Right cardiac atrium (tissue), 5 donors: ENCODE data around the gene FAM180A. TPM values are rescaled to one million over a fixed set of nuclear protein-coding genes. Genes with fewer than 3 reads are reported as not detected.
"Not testable (repeated sequence)": the region's sequence is repeated elsewhere in the genome, so short reads cannot be mapped to it uniquely, and the experiment has no call there.

Experiments
- ATAC-seq, 2 donors: fragments of 200-7000 bp; cut with Tn5 transposase; one replicate each; pipeline versions ENCODE4 v1.8.0 to v1.9.1; 2020; ENCODE audit warnings: moderate library complexity in 2 of 2, mild to moderate bottlenecking in 1 of 2
- DNase-seq, 3 donors: peaks; one replicate each; pipeline ENCODE4 v3.0.0-alpha.2; 2020
- H3K27ac ChIP-seq: one replicate; pipeline ENCODE4 v1.5.1; 2013; ENCODE audit warnings: mild to moderate bottlenecking, low read length, control low read depth, moderate library complexity
- H3K27me3 ChIP-seq: one replicate; pipeline ENCODE4 v1.6.1; 2013; ENCODE audit not compliant: control insufficient read depth, insufficient read depth
- H3K4me1 ChIP-seq: one replicate; pipeline ENCODE4 v1.6.1; 2013; ENCODE audit warnings: low read length; ENCODE audit not compliant: control insufficient read depth, insufficient read depth
- H3K4me3 ChIP-seq: one replicate; pipeline ENCODE4 v1.5.1; 2013; ENCODE audit warnings: low read length, control low read depth
- H3K9me3 ChIP-seq: one replicate; pipeline ENCODE4 v1.6.1; 2013; ENCODE audit warnings: low read length; ENCODE audit not compliant: control insufficient read depth
- WGBS: extraction: QIAGEN DNeasy Blood & Tissue Kit; methylation state at CpG from one replicate; pipeline ENCODE4 v1.1.7; 2013; 5-methylcytosine and 5-hydroxymethylcytosine counted together
- intact Hi-C, 4 donors: fragments of 100-400 bp; cut with DNase I; formaldehyde crosslinking; loops; one replicate each; pipeline versions ENCODE4 v1.11.0 to v1.14.0; 2022 to 2023
- polyA plus RNA-seq: library from polyadenylated mRNA; stranded (reverse); fragments of 200-250 nt; gene quantifications from one replicate; pipeline ENCODE4 v1.2.3, GENCODE V29; 2013
- total RNA-seq, 4 donors: library from RNA; stranded (reverse); fragmentation: NEBNext Ultra II Directional; extraction: Animal tissue kit (Norgen Biotek cat#: 25700); gene quantifications; one replicate each; pipeline ENCODE4 v1.2.1, GENCODE V29; 2021
- donor health status: healthy with polysubstance abuse.
- donor health status: DM: no; HTN: yes; CAD: no.
- donor health status: DM: no; HTN: no; CAD: no.
- donor health status: DM: no; HTN: yes; CAD: no; lungs with severe emphysema.
- donor health status: DM: yes; HTN: yes; CAD: no.

FAM180A gene
- total and polyA plus RNA-seq, 5 donors, result 1.6 to 11.3 (median 6.4) TPM

GRCh38 chr7:135697276-135698049 lies 51.1 kb downstream of the FAM180A start:
- ATAC-seq, result no peak
- H3K27me3 ChIP-seq, result no peaks in the 10 kb centered on the region
- no peak for DNase-seq
- no peaks in the 10 kb centered on the region for H3K9me3 ChIP-seq
- H3K4me3 ChIP-seq, result no peak overlapping the region
- no peak overlapping the region for H3K27ac ChIP-seq
- H3K4me1 ChIP-seq, result no peaks in the 10 kb centered on the region
- intact Hi-C loops, result no loop called here
- 35% methylated on average over 8 of the region's 8 CpGs for WGBS

DNA sequence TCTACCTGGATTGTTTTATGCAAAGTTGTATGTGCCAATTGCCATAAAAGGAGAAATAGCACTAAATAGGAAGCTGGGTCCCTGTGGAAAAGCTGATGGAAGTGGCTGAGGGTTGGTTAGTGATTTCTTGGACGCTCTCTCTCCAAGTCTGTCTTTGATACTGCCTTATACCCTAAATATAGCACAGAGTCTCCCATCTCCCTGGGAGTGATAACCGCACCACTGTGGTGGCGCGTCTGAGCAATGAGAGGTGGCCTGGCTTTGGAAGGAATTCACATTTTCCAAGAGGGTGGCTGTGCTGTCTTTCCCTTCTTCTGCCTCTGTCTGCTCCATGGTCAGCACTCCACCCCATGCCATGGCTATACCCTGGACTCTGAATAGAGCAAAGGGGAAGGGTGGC lies 55.1 kb downstream of the FAM180A start:
- intact Hi-C loops, result no loop called here
- H3K4me1 ChIP-seq, result no peaks in the 10 kb centered on the region
- ATAC-seq (peak; percentile 63 to 68), DNase-seq (no peak)
- 57% methylated on average over 4 of the region's 4 CpGs for WGBS
- no peaks in the 10 kb centered on the region for H3K9me3 ChIP-seq
- no peak overlapping the region for H3K4me3 ChIP-seq
- no peaks in the 10 kb centered on the region for H3K27me3 ChIP-seq
- H3K27ac ChIP-seq, result peak overlapping the region; percentile 59

DNA sequence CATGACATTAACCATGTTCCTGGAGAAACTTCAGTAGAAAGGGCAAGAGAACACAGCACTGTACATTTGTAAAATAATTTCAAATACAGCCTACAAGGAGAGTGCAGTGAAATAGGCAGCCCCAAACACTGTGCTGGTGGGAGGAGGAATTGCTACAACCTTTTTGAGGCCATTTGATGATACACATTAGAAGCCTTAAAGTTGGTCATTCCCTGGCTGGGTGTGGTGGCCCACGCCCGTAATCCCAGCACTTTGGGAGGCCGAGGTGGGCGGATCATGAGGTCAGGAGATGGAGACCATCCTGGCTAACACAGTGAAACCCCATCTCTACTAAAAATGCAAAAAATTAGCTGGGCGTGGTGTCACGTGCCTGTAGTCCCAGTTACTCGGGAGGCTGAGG lies 56.0 kb downstream of the FAM180A start:
- H3K9me3 ChIP-seq, H3K27ac ChIP-seq, H3K27me3 ChIP-seq, DNase-seq, H3K4me1 ChIP-seq, H3K4me3 ChIP-seq, intact Hi-C loops, ATAC-seq: not testable (repeated sequence)
- 98% methylated on average over 7 of the region's 7 CpGs for whole genome bisulfite sequencing

- 68% methylated on average over 3 of the region's 3 CpGs for WGBS
- Histone ChIP-seq H3K4me3 (no peak overlapping the region), H3K27ac (no peak overlapping the region), H3K27me3 (no peaks in the 10 kb centered on the region), H3K4me1 (no peaks in the 10 kb centered on the region), H3K9me3 (no peaks in the 10 kb centered on the region)
- ATAC-seq (no peak), DNase-seq (no peak)
- intact Hi-C loops, result no loop called here
Observed at GRCh38 chr7:135692055-135692454, 56.6 kb downstream of the FAM180A start.

GRCh38 chr7:135690566-135690965 lies 58.0 kb downstream of the FAM180A start:
- WGBS, result 97% methylated on average over 3 of the region's 3 CpGs
- intact Hi-C loops, result no loop called here
- Histone ChIP-seq H3K9me3 (no peaks in the 10 kb centered on the region), H3K4me3 (no peak overlapping the region), H3K4me1 (no peaks in the 10 kb centered on the region), H3K27ac (no peak overlapping the region), H3K27me3 (no peaks in the 10 kb centered on the region)
- DNase-seq (no peak), ATAC-seq (no peak)

DNA sequence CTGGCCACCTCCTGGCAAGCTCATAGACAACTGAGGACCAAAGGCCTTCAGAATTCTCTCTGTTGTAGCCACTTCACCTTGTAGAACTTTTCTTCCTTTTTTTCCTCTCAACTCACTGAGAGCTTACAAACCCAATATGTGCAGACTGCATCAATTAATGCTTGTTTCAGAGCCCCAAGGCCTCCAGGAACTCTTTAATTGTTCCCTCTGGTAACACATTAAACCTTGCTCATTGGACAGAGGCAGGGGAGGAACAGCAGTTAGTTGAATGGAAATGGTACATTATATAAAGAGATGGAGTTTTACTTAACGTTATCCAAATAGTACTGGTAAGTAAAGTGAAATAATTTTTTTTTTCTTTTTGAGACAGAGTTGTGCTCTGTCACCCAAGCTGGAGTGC lies 61.1 kb downstream of the FAM180A start:
- Histone ChIP-seq H3K4me1 (peaks cover 6% of the 10 kb centered on the region), H3K4me3 (no peak overlapping the region), H3K9me3 (no peaks in the 10 kb centered on the region), H3K27ac (no peak overlapping the region), H3K27me3 (no peaks in the 10 kb centered on the region)
- ATAC-seq, result no peak
- WGBS, result 0% methylated on average over 1 of the region's 1 CpG
- DNase-seq, result no peak
- intact Hi-C loops, result loop anchor here in 1 of 4 donors (10.0 kb wide), 1 partner anchor 107 kb away; no protein-coding TSS in a partner anchor

DNA sequence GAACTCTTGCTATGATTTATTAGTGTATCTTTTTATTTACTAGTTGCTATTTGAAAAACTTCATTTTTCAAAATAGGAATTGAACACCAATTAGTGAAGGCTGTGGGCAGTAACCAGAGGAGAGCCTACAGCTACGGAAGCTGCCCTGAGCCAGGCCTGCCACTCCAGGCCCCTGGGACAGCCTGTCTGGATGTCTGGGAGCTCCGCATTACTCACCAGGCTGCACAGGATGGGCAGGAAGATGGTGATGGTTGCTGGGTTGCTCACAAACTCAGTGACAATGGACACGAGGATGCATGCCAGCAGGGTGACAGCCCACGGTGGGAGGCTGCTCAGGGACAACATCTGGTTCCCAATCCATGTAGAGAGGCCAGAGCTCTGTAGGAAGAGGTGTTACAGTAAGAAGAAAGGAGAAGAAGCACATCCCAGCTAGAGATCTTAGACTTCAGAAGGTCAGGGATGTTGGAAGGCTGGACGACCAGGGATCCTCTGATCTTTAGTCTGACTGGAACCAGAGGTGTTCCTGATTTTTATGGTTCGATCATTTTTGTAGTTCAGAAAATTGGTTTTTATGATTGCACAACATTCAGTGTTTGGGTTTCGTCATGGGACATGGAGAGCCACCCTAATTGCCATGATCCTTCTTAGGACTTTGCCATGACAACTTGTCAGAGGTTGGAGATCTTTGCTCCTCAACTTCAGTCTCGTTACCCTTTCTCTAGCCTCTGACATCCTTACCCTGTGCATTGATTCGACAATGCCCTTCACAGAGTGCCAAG lies 63.1 kb downstream of the FAM180A start:
- Histone ChIP-seq H3K9me3 (no peaks in the 10 kb centered on the region), H3K4me3 (no peak overlapping the region), H3K27me3 (no peaks in the 10 kb centered on the region), H3K4me1 (peaks cover 13% of the 10 kb centered on the region), H3K27ac (no peak overlapping the region)
- ATAC-seq (no peak), DNase-seq (no peak)
- intact Hi-C loops, result loop anchor here in 1 of 4 donors (10.0 kb wide), 1 partner anchor 109 kb away; no protein-coding TSS in a partner anchor
- WGBS, result 81% methylated on average over 9 of the region's 9 CpGs

DNA sequence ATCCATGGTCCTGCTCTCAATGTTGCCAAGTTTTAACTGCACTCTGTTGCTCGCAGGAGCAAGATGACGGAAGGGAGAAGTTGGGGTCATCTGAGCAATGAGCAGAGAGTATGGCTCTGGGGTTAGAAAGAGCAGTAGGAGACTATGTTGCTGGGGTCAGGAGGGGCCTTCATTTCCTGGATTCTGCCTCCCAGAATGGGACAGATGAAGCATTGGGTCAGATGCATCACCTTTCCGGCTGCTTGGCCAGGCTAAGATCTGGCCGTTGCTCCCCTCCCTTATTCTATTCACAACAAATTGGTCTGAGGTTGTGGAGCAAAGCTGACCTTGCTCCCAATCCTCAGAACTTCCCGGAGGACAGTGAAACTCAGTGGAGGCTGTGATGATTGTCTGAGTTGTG lies 63.9 kb downstream of the FAM180A start:
- 80% methylated on average over 5 of the region's 5 CpGs for WGBS
- no peak for DNase-seq
- peak in 1 of 2 donors; percentile 19 for ATAC-seq
- no peaks in the 10 kb centered on the region for H3K9me3 ChIP-seq
- no peaks in the 10 kb centered on the region for H3K27me3 ChIP-seq
- H3K4me3 ChIP-seq, result no peak overlapping the region
- intact Hi-C loops, result loop anchor here in 1 of 4 donors (10.0 kb wide), 1 partner anchor 110 kb away; no protein-coding TSS in a partner anchor
- H3K4me1 ChIP-seq, result peaks cover 13% of the 10 kb centered on the region
- no peak overlapping the region for H3K27ac ChIP-seq

GRCh38 chr7:135684136-135684535 lies 64.5 kb downstream of the FAM180A start:
- peaks cover 13% of the 10 kb centered on the region for H3K4me1 ChIP-seq
- no peaks in the 10 kb centered on the region for H3K27me3 ChIP-seq
- DNase-seq (no peak), ATAC-seq (peak in 1 of 2 donors; percentile 25)
- H3K27ac ChIP-seq, result no peak overlapping the region
- WGBS, result 31% methylated on average over 3 of the region's 3 CpGs
- H3K4me3 ChIP-seq, result no peak overlapping the region
- intact Hi-C loops, result loop anchor here in 1 of 4 donors (10.0 kb wide), 1 partner anchor 111 kb away; no protein-coding TSS in a partner anchor
- no peaks in the 10 kb centered on the region for H3K9me3 ChIP-seq

GRCh38 chr7:135683609-135684008 lies 65.0 kb downstream of the FAM180A start:
- Histone ChIP-seq H3K4me1 (peaks cover 13% of the 10 kb centered on the region), H3K27ac (no peak overlapping the region), H3K9me3 (no peaks in the 10 kb centered on the region), H3K4me3 (no peak overlapping the region), H3K27me3 (no peaks in the 10 kb centered on the region)
- ATAC-seq (no peak), DNase-seq (no peak)
- intact Hi-C loops, result loop anchor here in 1 of 4 donors (10.0 kb wide), 1 partner anchor 111 kb away; no protein-coding TSS in a partner anchor
- WGBS, result 86% methylated on average over 3 of the region's 3 CpGs

- Histone ChIP-seq H3K27me3 (no peaks in the 10 kb centered on the region), H3K4me1 (peaks cover 13% of the 10 kb centered on the region), H3K4me3 (no peak overlapping the region), H3K9me3 (no peaks in the 10 kb centered on the region), H3K27ac (peak overlapping the region; percentile 18)
- ATAC-seq (peak in 1 of 2 donors; percentile 31), DNase-seq (no peak)
- 67% methylated on average over 3 of the region's 3 CpGs for WGBS
- intact Hi-C loops, result loop anchor here in 1 of 4 donors (10.0 kb wide), 1 partner anchor 113 kb away; no protein-coding TSS in a partner anchor
Observed at GRCh38 chr7:135682191-135682590, 66.4 kb downstream of the FAM180A start.
